GM18519 (cell line): ENCODE measurements around the gene ZNF3.

Experiments
- ATAC-seq: cut with Tn5 transposase; IDR thresholded peaks from one replicate; pipeline ENCODE4 v1.9.1; 2021; ENCODE audit warnings: mild to moderate bottlenecking, moderate library complexity; ENCODE audit not compliant: unreplicated experiment, low FRiP score

Gene ZNF3

DNA sequence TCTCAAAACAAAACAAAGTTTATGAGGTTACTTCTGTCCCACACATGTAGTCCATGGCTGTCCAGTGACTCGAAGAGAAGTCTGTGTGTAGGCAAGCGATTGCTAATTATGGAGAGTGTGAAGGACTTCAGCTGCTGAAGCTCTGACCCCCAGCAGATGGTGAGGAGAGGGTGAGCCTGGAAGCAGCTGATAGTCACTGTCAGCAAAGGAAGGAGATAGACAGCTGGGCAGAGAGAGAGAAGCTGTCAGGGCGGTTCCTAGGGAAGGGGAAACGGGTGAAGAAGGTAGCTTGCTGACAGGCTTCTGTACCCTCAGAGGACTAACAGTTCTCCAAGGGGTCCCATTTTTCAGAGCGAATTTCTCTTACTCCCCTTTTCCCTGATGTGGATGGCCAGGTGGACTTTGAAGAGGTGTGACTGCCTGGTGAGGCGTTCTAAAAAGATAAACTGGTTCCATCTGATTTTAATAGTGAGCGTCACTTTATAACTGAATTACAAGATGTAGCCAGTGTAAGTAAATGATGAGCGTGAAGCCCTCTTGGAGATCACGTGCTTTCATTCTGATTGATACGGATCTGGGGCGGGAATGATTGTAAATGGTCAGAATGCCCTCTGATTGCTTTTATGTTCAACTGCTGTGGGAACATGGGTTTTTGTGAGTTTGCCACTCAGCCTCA lies 19.9 kb downstream of the ZNF3 start:
- no peak for ATAC-seq

DNA sequence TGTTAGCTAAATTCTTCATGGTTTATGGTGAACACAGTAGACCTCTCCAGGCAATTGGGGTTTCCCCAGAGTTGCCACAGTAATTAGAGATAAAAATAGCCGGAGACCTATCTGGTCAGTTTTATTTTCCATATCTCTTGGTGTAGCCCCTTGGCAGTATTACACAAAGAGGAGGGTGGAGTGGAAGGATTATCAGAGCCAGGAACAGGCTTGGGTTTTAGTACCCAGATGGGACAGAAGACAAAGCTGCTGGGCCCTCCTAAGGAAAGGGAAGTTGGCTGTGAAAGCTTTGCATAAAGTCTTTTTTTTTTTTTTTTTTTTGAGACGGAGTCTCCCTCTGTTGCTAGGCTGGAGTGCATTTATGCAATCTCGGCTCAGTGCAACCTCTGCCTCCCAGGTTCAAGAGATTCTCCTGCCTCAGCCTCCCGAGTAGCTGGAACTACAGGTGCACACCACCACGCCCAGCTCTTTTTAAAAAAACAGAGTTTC lies 22.2 kb downstream of the ZNF3 start:
- no peak for ATAC-seq

DNA sequence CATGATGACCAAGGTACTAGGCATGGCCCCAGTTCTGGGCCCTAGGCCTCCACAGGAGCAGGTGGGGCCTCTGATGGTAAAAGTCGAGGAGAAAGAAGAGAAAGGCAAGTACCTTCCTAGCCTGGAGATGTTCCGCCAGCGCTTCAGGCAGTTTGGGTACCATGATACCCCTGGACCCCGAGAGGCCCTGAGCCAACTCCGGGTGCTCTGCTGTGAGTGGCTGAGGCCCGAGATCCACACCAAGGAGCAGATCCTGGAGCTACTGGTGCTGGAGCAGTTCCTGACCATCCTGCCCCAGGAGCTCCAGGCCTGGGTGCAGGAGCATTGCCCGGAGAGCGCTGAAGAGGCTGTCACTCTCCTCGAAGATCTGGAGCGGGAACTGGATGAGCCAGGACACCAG lies 24.5 kb downstream of the ZNF3 start:
- no peak for ATAC-seq

DNA sequence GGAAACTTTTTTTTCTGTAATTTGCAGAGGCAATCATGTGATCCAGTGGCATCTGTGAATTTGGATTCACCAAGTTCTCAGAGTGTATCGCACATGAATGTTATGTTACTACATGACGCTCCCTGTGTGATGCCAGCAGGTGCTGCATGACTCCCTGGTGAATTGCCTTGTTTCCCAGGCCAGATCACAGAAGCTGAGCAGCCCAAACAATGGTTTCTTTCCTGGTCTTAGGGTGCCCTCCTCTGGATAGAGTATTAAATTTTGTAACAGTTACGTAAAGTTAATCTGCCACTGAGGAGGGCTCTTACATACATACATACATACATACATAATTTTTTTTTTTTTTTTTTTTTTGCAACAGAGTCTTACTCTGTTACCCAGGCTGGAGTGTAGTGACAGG lies 28.3 kb downstream of the ZNF3 start:
- no peak for ATAC-seq

DNA sequence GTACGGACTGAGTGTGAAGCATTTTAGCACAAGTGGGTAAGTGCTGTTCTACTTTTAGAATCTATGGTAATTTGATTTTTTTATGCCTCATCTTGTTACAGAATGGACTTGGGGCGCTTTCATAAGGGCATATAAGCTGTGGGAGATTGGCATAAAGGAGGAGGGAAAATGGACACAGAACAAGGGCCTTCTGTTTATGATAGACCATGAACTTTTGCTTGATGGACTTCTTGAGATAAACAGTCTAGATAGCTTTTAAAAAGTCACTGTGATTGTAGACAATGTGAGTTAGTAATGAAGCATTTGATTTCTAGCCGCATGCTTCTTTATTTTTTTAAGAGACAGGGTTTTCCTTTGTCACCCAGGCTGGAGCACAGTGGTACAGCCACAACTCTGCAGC lies 29.9 kb downstream of the ZNF3 start:
- ATAC-seq = no peak

- no peak for ATAC-seq
Observed at GRCh38 chr7:100049441-100050291, 31.9 kb downstream of the ZNF3 start, which contains the start of gene ZSCAN21. Gene ZSCAN21, plus strand, starts transcription at chr7:100049774. Its CDS starts 7,233 bp downstream, at chr7:100057007.

DNA sequence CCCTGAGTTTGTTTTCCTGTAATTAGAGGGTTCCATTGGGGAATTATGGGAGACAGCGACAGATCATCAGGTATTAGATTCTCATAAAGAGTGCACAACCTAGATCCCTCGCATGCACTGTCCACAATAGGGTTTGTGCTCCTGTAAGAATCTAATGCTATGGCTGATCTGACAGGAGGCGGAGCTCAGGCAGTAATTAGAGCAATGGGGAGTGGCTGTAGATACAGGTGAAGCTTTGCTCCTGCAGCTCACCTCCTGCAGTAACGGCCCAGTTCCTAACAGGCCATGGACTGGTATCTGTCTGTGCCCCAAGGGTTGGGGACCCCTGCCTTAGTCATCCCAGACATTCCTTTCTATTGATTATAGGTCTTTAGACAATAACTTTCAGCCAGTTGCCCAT lies 32.8 kb downstream of the ZNF3 start:
- no peak for ATAC-seq

DNA sequence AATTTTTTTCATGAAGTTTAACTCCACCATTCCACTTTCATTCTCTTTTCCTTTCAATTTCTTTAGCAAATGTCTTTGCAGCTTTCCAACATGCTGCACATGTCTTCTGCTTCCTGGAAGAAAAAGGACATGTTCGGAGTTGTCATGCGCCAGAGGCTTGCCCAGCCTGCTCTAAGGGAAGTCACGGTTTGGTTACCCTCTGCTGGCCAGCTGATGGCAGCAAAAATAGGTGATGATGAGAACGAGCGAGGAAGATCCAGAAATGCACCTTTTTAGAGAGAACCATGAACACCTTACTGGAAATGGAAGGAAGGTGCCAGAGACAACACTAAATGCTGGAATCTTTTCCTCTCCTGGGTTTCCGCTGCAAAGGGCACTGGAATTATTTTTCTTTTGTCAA lies 36.8 kb downstream of the ZNF3 start:
- ATAC-seq = no peak

DNA sequence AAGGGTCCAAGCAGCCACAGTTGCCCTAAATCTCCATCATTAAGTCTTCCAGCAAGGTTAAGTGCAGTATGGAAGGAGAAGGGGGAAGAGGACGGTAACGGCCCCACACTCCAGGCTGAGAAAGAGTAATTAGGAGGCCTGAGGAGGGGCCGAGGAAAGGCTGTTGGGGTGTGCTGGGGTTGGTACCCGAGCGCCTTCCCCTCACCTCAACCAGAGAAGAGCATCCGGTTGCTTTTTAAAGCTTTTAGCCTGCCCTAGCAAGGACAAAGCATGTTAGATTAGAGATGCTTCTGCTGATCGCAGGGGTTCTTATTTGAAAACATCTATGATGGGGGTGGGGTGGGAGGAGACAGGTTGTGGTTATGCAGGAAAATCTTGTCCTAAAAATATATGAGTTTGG lies 40.9 kb downstream of the ZNF3 start:
- ATAC-seq = no peak

GRCh38 chr7:100038326-100038725 lies 43.2 kb downstream of the ZNF3 start:
- ATAC-seq = no peak

GRCh38 chr7:100035876-100036275 lies 45.6 kb downstream of the ZNF3 start:
- ATAC-seq = no peak

DNA sequence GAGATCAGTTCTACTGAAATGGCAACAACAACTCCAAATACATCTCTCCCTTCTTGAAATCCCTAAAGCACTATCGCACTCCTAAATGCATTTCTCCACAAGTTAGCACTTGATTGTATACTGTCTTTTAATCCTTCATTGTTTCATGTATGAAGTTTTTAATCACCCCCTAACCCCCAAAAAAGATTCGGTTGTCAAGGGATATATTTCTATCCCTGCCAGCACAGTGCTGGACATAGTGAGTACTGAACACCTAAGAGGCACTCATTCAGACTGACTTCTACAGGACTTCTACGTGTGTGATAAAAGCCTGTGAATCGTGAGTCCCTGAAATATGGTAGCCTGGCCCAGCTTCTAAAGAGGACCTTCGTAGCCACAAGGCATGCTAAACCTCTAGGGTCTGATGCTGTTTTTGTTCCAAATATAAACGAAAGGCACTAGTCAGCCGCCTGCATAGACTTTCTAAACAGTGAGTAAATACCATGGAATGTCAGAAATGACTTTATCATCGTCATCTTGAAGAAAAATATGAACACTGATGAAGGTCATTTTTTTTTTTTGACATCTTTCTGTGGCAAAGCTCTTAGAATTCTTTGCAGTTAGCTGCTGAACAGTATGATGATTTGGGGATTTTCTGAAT lies 46.5 kb downstream of the ZNF3 start:
- ATAC-seq = no peak

GRCh38 chr7:100033526-100033925 lies 48.0 kb downstream of the ZNF3 start:
- ATAC-seq = no peak

DNA sequence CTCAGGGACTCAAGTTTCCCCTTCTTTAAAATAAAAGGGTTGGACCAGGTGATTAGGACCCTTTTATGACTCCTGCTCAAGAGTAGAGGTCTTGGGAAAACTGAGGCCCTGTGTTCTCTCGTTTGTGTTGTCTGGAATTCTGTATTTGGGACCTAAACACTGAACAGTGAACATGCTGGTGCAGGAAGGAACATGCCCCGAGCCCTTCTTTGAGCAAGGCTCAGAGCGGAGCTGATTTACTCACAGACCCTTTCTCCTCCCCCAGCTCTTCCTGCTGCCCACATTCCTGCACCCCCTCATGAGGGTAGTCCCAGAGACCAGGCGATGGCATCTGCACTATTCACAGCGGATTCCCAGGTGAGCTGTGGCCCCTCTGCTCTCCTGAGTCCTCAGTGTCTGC lies 51.9 kb downstream of the ZNF3 start:
- no peak for ATAC-seq

DNA sequence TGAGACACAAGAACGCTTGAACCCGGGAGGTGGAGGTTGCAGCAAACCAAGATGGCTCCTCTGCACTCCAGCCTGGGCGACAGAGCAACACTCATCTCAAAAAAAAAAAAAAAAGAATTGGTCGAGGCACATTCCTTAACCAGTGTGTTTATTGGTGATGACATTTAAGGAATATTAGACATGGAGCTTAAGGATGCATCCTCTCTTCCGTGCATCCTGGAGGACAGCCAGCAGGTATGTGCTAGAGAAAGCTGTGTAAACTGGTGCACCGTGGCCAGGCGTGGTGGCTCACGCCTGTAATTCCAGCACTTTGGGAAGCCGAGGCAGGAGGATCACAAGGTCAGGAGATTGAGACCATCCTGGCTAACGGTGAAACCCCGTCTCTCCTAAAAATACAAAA lies 54.3 kb downstream of the ZNF3 start:
- ATAC-seq = no peak

GRCh38 chr7:100024020-100024619 lies 57.4 kb downstream of the ZNF3 start:
- no peak for ATAC-seq

DNA sequence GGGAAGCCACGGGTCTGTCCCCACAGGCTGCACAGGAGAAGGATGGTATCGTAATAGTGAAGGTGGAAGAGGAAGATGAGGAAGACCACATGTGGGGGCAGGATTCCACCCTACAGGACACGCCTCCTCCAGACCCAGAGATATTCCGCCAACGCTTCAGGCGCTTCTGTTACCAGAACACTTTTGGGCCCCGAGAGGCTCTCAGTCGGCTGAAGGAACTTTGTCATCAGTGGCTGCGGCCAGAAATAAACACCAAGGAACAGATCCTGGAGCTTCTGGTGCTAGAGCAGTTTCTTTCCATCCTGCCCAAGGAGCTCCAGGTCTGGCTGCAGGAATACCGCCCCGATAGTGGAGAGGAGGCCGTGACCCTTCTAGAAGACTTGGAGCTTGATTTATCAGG lies 58.0 kb downstream of the ZNF3 start:
- ATAC-seq = no peak

- ATAC-seq = no peak
Observed at GRCh38 chr7:100022621-100023020, 58.9 kb downstream of the ZNF3 start.

GRCh38 chr7:100021297-100021696 lies 60.2 kb downstream of the ZNF3 start:
- ATAC-seq = no peak
